Measurements from ENCODE around the gene RHOT1. TPM values are rescaled to one million over a fixed set of nuclear protein-coding genes. Genes with fewer than 3 reads are reported as not detected.
"Not testable (repeated sequence)": the region's sequence is repeated elsewhere in the genome, so short reads cannot be mapped to it uniquely, and the experiment has no call there.

RHOT1 gene
- total RNA-seq, 1 experiment from 2014 or later, result 30.5 TPM

DNA sequence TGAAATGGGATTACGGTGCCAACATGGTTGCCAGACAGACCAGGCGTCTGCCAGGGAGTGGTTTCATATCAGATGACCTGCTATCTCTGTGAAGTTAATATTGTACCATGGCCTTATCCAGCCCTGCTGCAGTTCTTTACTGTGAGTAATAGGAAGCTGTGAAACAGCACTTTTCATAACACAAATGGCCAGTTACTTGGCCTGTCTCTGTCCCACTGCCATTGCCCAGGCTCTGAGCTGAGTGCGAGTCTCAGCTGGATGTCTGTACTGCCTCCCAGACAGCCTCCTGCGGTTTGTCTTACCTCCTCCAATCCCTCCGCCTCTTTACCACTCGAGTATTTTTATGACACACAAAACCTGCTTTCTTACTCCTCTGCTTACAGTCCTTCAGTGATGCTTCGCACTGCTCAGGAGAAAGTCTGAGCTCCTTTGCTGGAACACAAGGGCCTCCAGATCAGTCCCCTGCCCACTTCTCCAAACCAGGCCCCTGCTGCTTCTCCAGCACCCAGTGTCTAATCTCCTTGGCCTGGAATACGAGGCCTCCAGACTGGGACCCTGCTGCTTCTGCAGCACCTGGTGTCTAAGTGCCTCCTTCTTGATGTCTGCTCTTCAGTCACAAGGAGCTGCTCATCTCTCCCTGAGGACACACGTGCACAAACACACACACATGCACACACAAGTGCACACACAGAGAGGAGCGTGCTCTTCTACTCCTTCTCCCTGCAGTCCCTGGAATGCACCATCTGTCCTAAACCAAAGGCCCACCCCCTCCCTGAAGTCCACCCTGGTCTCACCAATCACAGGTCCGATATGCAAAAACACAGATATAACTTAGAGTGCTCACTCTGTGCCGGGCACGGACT, 17.1 kb upstream of the RHOT1 start:
- no peak for DNase-seq (ENCODE audit: low spot score)

DNA sequence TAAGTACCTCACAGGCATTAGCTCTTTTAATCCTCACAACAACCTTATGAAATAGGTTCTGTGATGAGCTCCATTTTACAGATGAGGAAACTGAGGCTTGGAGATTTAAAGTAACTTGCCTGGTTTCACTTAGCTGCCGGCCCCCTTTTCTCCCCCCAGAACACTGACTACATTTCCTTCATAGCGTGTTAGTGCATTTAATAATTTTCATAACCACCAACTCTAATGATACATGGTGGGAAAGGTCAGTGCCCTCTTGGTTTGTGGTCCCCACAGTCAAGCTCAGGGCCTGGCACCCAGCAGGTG, 16.5 kb upstream of the RHOT1 start:
- DNase-seq (ENCODE audit: low spot score), result no peak

GRCh38 chr17:32126325-32126724, 16.0 kb upstream of the RHOT1 start:
- DNase-seq (ENCODE audit: low spot score), result no peak

- DNase-seq (ENCODE audit: low spot score), result no peak
Measured at GRCh38 chr17:32126746-32127145, 15.6 kb upstream of the RHOT1 start.

GRCh38 chr17:32127158-32127897, 15.0 kb upstream of the RHOT1 start:
- peak; percentile 84 for DNase-seq (ENCODE audit: low spot score)

GRCh38 chr17:32128470-32128869, 13.8 kb upstream of the RHOT1 start:
- not testable (repeated sequence) for DNase-seq (ENCODE audit: low spot score)

- peak; percentile 36 for DNase-seq (ENCODE audit: low spot score)
Measured at GRCh38 chr17:32135497-32136117, 6.7 kb upstream of the RHOT1 start.

GRCh38 chr17:32136856-32137255, 5.4 kb upstream of the RHOT1 start:
- no peak for DNase-seq (ENCODE audit: low spot score)

- DNase-seq (ENCODE audit: low spot score), result not testable (repeated sequence)
Measured at GRCh38 chr17:32139504-32139903, 2.8 kb upstream of the RHOT1 start.

GRCh38 chr17:32141258-32141657, 1.0 kb upstream of the RHOT1 start:
- DNase-seq (ENCODE audit: low spot score), result peak; percentile 60

- DNase-seq (ENCODE audit: low spot score), result no peak
Measured at GRCh38 chr17:32141679-32142037, 644 bp upstream of the RHOT1 start.

- DNase-seq (ENCODE audit: low spot score), result peak; percentile 84
Measured at GRCh38 chr17:32142857-32143526, 690 bp downstream of the RHOT1 start.

DNA sequence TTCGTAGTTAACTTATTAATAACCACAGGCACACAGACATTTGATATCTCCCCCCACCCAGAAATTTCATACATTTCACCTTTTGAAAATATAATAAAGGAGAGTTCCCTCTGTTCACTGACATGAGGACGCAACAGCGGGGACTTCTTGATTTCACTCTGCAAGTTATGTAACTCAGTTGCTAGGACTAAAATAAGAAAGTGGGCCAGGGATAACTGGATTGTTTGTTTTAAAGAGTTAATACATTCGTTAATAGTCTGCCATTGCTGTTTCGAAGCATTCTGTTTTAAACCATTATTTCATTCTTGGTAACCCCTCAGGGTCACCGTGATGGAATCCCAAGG, 1.2 kb downstream of the RHOT1 start:
- DNase-seq (ENCODE audit: low spot score), result no peak

DNA sequence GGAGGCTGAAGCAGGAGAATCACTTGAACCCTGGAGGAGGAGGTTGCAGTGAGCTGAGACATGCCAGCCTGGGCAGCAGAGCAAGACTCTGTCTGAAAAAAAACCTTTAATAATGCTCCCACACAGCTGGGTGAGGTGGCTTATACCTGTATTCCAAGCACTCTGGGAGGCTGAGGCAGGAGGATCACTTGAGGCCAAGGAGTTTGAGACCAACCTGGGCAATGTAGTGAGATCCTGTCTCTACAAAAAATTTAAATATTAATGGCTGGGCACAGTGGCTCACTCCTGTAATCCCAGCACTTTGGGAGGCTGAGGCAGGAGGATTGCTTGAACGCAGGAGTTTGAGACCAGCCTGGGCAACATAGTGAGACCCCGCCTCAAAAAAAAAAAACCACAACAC, 2.1 kb downstream of the RHOT1 start:
- DNase-seq (ENCODE audit: low spot score), result not testable (repeated sequence)

GRCh38 chr17:32148351-32148750, 6.0 kb downstream of the RHOT1 start:
- DNase-seq (ENCODE audit: low spot score), result no peak

DNA sequence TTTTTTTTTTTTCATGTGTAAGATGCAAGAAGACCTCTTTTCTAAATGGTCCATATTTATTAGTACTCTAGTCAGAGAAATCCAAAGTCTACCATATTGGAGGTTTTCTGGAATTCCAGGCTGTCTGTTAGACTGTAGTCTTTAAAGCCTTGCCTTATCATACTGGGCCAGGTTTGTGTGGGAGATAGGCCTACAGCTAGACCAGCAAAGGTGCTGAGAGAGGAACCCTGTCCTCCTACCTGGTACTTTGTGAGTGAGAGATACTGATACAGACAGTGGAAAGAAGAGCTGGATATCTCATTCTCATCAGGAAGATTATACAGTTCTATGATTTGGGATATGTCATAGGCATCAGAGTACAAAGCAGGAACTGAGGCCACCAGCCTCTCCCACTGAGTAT, 8.1 kb downstream of the RHOT1 start:
- DNase-seq (ENCODE audit: low spot score), result no peak

DNA sequence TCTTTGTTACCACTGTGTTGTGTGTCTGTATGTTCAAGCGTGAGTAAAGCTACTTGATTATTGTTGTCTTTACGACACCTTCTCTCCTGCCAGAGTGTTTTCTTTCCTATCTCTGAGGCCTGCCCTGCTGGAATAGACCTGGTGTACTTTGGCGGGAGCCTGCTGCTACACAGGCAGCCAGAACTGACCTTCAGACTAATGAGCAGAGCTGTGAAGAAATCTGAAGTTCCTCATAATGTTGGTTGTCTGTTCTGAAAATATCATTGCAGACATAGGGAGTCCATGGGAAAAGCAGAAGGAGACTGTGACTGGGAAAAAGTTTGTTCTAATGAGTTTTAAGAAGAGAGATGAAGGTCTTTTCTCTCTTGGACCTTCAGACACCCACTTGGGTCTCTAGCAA, 9.8 kb downstream of the RHOT1 start:
- DNase-seq (ENCODE audit: low spot score), result no peak

DNA sequence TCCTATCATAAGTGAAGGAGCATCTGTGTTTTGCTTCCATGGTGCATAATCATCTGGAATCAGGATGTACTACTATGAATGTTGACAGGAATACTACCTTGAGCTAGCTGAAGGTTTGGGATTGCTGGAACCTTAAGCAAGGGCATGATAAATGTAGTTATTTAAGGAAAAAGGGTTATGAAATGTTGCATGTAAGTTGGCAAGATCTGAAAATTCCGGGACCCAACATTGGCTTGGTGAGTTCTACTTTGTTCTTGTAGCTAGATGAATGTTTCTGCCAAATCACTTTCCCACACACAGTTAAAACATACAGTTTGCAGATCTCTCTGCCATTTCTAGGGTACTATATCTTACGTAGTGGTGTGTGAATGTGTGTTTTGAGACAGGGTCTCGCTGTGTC, 13.6 kb downstream of the RHOT1 start:
- no peak for DNase-seq (ENCODE audit: low spot score)

GRCh38 chr17:32156656-32157055, 14.4 kb downstream of the RHOT1 start:
- no peak for DNase-seq (ENCODE audit: low spot score)

- no peak for DNase-seq (ENCODE audit: low spot score)
Measured at GRCh38 chr17:32157225-32157624, 14.9 kb downstream of the RHOT1 start.

- no peak for DNase-seq (ENCODE audit: low spot score)
Measured at GRCh38 chr17:32158870-32159585, 16.7 kb downstream of the RHOT1 start.

All from HT-29 (cell line).